LNCAP (cell line): ENCODE results near the gene NEDD4L.

ENCODE experiments used
- CTCF ChIP-seq: fragments of 450-650 bp; IDR thresholded peaks from 2 replicates; pipeline ENCODE4 v1.5.1; 2017; ENCODE audit warnings: mild to moderate bottlenecking

The NEDD4L gene

GRCh38 chr18:58291131-58291530 is 247.1 kb downstream of the NEDD4L start:
- no peak for TF ChIP-seq CTCF

GRCh38 chr18:58292638-58293037 is 248.6 kb downstream of the NEDD4L start:
- no peak for TF ChIP-seq CTCF

- TF ChIP-seq CTCF, result no peak
Observed at GRCh38 chr18:58297198-58297597, 253.2 kb downstream of the NEDD4L start.

GRCh38 chr18:58298251-58299134 is 254.5 kb downstream of the NEDD4L start:
- no peak for TF ChIP-seq CTCF

- no peak for TF ChIP-seq CTCF
Observed at GRCh38 chr18:58299135-58299473, 255.1 kb downstream of the NEDD4L start.

GRCh38 chr18:58299936-58300335 is 255.9 kb downstream of the NEDD4L start:
- TF ChIP-seq CTCF, result no peak

GRCh38 chr18:58300867-58301266 is 256.8 kb downstream of the NEDD4L start:
- TF ChIP-seq CTCF, result no peak
